ENCODE results near the gene KANSL1L.

DNA sequence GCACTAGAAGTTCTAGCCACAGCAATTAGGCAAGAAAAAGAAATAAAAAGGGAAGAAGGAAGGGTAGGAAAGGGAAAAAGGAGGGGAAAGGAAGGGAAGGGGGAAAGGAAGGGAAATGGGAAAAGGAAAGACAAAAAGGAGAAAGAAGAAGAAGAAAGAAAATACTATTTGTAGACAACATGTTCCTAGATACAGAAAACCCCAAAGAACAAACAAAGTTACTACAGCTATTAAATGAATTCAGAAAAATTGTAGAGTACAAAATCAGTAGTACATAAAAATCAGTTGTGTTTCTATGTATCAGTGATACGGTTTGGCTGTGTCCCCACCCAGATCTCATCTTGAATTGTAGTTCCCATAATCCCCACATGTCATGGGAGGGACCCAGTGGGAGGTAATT lies 116.5 kb downstream of the KANSL1L start:
- TF ChIP-seq, protein P1, sequence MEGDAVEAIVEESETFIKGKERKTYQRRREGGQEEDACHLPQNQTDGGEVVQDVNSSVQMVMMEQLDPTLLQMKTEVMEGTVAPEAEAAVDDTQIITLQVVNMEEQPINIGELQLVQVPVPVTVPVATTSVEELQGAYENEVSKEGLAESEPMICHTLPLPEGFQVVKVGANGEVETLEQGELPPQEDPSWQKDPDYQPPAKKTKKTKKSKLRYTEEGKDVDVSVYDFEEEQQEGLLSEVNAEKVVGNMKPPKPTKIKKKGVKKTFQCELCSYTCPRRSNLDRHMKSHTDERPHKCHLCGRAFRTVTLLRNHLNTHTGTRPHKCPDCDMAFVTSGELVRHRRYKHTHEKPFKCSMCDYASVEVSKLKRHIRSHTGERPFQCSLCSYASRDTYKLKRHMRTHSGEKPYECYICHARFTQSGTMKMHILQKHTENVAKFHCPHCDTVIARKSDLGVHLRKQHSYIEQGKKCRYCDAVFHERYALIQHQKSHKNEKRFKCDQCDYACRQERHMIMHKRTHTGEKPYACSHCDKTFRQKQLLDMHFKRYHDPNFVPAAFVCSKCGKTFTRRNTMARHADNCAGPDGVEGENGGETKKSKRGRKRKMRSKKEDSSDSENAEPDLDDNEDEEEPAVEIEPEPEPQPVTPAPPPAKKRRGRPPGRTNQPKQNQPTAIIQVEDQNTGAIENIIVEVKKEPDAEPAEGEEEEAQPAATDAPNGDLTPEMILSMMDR (IDR thresholded peaks at IDR 0.05), result no peak
- TF ChIP-seq POLR2AphosphoS5 (IDR thresholded peaks at IDR 0.05), result no peak
- TF ChIP-seq EP300 (IDR thresholded peaks at IDR 0.05), result no peak

All from sigmoid colon (tissue), 4 donors.